GM12874 (cell line): ENCODE results near the gene TLCD1.

ENCODE experiments used
- CTCF ChIP-seq: IDR thresholded peaks from 2 replicates; pipeline ENCODE4 v1.5.1; 2011; ENCODE audit warnings: low read depth, mild to moderate bottlenecking, control low read depth, low read length, moderate library complexity; ENCODE audit not compliant: insufficient read depth

TLCD1 gene

GRCh38 chr17:28722417-28723158 is 3.4 kb downstream of the TLCD1 start:
- no peak for TF ChIP-seq CTCF

GRCh38 chr17:28720247-28720996 is 5.6 kb downstream of the TLCD1 start:
- TF ChIP-seq CTCF = no peak

GRCh38 chr17:28719021-28719433 is 7.0 kb downstream of the TLCD1 start:
- no peak for TF ChIP-seq CTCF

GRCh38 chr17:28718333-28719020 is 7.6 kb downstream of the TLCD1 start:
- TF ChIP-seq CTCF = no peak

- peak; percentile 43 for TF ChIP-seq CTCF
Observed at GRCh38 chr17:28717578-28718332, 8.3 kb downstream of the TLCD1 start, which contains the start of gene RAB34. Gene RAB34, minus strand, starts transcription at chr17:28717868. Its CDS starts 602 bp downstream, at chr17:28717266.

- no peak for TF ChIP-seq CTCF
Observed at GRCh38 chr17:28716740-28717577, 9.1 kb downstream of the TLCD1 start.
